T-helper 2 cell treated with Interferon-gamma antibody and Interleukin-4, amounts not matched to agents 5 μg/mL and 100 μg/mL, for 36 hours (primary cell): ENCODE measurements around the gene ATG9B.
A peak's percentile ranks its signal among the peaks of the same experiment; 100 is the strongest.
"Not testable (repeated sequence)": the region's sequence is repeated elsewhere in the genome, so short reads cannot be mapped to it uniquely, and the experiment has no call there.

ENCODE experiments used
- DNase-seq: peaks from one replicate; pipeline ENCODE4 v3.0.0; 2021; ENCODE audit warnings: low spot score
- H3K27ac Mint-ChIP-seq: one replicate; pipeline ENCODE4 v1.8.0; 2021; ENCODE audit warnings: mild to moderate bottlenecking, mixed read lengths
- H3K27me3 Mint-ChIP-seq: one replicate; pipeline ENCODE4 v1.8.0; 2021; ENCODE audit warnings: low read depth, mixed read lengths
- H3K36me3 Mint-ChIP-seq: one replicate; pipeline ENCODE4 v1.8.0; 2021; ENCODE audit warnings: low read depth, mixed read lengths
- H3K4me1 Mint-ChIP-seq: one replicate; pipeline ENCODE4 v1.8.0; 2021; ENCODE audit warnings: low read depth, mixed read lengths
- H3K4me3 Mint-ChIP-seq: one replicate; pipeline ENCODE4 v1.8.0; 2022; ENCODE audit warnings: mild to moderate bottlenecking, moderate library complexity, mixed read lengths
- H3K9me3 Mint-ChIP-seq: one replicate; pipeline ENCODE4 v1.8.0; 2021; ENCODE audit warnings: mixed read lengths

Gene ATG9B

GRCh38 chr7:151053751-151054150, 29.5 kb upstream of the ATG9B start:
- DNase-seq: no peak
- Mint-ChIP-seq H3K4me3 (no peak overlapping the region), H3K9me3 (no peaks in the 10 kb centered on the region)

GRCh38 chr7:151053096-151053495, 28.8 kb upstream of the ATG9B start:
- H3K4me1 Mint-ChIP-seq: peaks cover 17% of the 10 kb centered on the region
- no peak for DNase-seq
- no peaks in the 10 kb centered on the region for H3K9me3 Mint-ChIP-seq
- no peaks in the 10 kb centered on the region for H3K36me3 Mint-ChIP-seq
- H3K27ac Mint-ChIP-seq: no peak overlapping the region
- no peak overlapping the region for H3K4me3 Mint-ChIP-seq
- peaks cover 3% of the 10 kb centered on the region for H3K27me3 Mint-ChIP-seq

More at GRCh38 chr7:151053751-151054150, 29.5 kb upstream of the ATG9B start:
- Mint-ChIP-seq H3K36me3 (no peaks in the 10 kb centered on the region), H3K27me3 (peaks cover 3% of the 10 kb centered on the region), H3K4me1 (peaks cover 20% of the 10 kb centered on the region), H3K27ac (no peak overlapping the region)

DNA sequence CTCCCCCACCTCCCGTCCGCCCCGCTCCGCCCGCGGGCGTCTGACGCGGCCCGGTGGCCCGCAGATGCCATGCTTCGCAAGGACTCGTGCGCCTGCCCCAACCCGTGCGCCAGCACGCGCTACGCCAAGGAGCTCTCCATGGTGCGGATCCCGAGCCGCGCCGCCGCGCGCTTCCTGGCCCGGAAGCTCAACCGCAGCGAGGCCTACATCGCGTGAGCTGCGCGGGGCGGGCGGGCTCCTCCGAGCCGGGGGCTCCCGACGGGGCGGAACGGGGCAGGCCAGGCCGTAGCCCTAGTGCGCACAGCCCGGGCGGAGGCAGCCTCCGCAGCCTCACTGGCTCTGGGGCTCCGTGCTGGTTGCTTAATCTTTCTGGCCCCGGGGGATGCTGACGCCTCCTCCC, 26.8 kb upstream of the ATG9B start:
- H3K27ac Mint-ChIP-seq: no peak overlapping the region
- no peak overlapping the region for H3K4me3 Mint-ChIP-seq
- H3K4me1 Mint-ChIP-seq: peaks cover 9% of the 10 kb centered on the region
- no peaks in the 10 kb centered on the region for H3K9me3 Mint-ChIP-seq
- peak; percentile 59 for DNase-seq
- H3K36me3 Mint-ChIP-seq: no peaks in the 10 kb centered on the region
- H3K27me3 Mint-ChIP-seq: peaks cover 3% of the 10 kb centered on the region

- peaks cover 3% of the 10 kb centered on the region for H3K36me3 Mint-ChIP-seq
- H3K27ac Mint-ChIP-seq: no peak overlapping the region
- DNase-seq: no peak
- H3K4me1 Mint-ChIP-seq: peaks cover 9% of the 10 kb centered on the region
- H3K9me3 Mint-ChIP-seq: no peaks in the 10 kb centered on the region
- H3K4me3 Mint-ChIP-seq: no peak overlapping the region
- H3K27me3 Mint-ChIP-seq: peaks cover 3% of the 10 kb centered on the region
These were observed 24.7 kb upstream of the ATG9B start for GRCh38 chr7:151048911-151049463.

GRCh38 chr7:151047976-151048815, 23.9 kb upstream of the ATG9B start, which contains the start of gene ASIC3:
Gene ASIC3, plus strand, starts transcription at chr7:151048531. Its CDS starts 355 bp downstream, at chr7:151048886.
- peaks cover 3% of the 10 kb centered on the region for H3K27me3 Mint-ChIP-seq

DNA sequence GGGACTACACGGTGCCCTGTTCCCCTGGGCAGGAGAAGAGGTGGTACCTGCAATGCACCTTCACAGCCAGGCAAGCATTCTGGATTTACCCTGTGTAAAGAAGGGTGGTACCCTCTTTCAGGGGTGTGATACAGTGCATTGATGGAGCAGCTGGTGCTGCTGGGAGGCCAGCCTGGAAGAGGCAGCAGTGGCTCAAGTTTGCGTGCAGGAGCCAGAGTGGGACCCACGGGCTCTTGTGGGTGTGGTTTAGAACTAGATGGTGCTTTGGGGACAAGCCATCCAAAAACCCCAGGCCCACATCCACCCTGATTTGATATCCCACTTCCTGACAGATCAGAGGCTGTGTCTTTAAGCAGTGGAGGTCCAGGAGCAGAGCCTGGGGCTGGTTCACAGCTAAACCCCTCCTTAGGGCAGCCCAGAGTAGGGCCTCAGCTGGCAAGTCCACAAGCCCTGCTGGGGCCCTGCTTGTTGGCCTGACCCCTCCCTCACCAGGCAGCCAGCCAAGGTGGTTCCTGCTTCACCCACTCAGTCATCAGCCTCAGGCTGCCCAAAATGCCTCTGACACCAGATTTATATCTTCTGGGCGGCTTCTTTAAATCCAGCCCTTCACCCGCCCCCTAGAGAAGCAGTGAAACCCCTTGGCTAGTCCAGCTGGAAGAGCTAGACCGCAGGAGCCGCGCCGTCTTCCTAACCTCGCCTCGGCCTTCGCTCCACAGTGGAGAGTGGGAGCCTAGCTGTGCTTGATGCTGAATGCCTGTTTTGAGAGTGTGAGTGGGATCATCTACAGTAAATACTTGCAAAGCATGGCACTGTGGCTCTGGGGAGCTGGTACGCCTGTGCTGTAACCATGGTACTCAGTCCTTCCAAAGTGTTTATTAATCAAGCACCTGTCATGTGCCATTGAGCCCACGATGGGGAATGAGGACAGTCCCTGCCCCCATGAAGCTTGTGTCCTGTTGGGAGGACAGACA, 22.6 kb upstream of the ATG9B start:
- no peaks in the 10 kb centered on the region for H3K9me3 Mint-ChIP-seq
- peaks cover 3% of the 10 kb centered on the region for H3K36me3 Mint-ChIP-seq
- DNase-seq: no peak
- H3K4me1 Mint-ChIP-seq: no peaks in the 10 kb centered on the region
- H3K4me3 Mint-ChIP-seq: no peak overlapping the region
- H3K27ac Mint-ChIP-seq: no peak overlapping the region
- peaks cover 3% of the 10 kb centered on the region for H3K27me3 Mint-ChIP-seq

More at GRCh38 chr7:151047976-151048815, 23.9 kb upstream of the ATG9B start, which contains the start of gene ASIC3:
- Mint-ChIP-seq H3K4me1 (peaks cover 7% of the 10 kb centered on the region), H3K36me3 (peaks cover 3% of the 10 kb centered on the region), H3K27ac (no peak within 1 kb of the TSS), H3K4me3 (no peak within 1 kb of the TSS), H3K9me3 (no peaks in the 10 kb centered on the region)
- no peak for DNase-seq

DNA sequence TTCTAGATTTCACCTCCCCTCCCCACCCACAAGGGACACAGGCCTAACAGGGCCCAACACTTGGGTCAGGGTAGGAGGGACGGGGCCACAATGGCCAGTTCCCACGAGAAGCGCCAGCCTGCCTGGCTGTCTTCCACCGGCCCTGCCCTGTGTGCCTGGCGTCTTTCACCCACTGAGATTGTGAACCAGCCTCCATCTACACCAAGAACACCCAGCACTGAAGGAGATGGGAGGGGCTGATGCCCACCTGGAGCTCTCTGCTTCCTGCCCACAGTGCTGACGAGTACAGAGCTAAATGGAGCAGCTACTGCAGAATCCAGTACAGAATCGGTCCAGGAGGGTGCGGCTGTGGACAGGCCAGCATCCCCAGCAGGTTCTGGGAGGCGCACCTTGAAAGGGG, 21.7 kb upstream of the ATG9B start:
- Mint-ChIP-seq H3K9me3 (no peaks in the 10 kb centered on the region), H3K27me3 (peaks cover 3% of the 10 kb centered on the region), H3K4me3 (no peak overlapping the region), H3K4me1 (no peaks in the 10 kb centered on the region), H3K27ac (no peak overlapping the region), H3K36me3 (peaks cover 5% of the 10 kb centered on the region)
- no peak for DNase-seq

DNA sequence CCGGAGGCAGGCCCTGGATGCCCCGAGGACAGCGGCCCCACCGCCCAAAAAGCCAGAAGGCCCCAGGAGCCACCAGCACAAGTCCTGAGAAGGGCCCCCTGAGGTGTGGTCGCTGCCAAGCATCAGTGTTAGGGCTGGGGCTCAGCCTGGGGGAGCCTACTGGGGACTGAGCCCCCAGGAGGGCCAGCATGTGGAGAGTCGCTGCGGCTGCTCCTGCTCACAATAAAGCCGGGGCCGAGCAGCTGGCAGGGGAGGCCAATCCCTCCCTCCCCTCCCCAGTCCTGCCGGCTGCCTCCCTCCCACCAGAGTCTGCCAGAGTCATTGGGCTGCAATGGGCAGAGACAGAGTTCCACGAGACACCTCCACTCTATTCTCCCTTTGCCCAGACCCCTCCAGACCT, 21.0 kb upstream of the ATG9B start:
- Mint-ChIP-seq H3K4me1 (no peaks in the 10 kb centered on the region), H3K4me3 (no peak overlapping the region), H3K9me3 (no peaks in the 10 kb centered on the region), H3K27ac (no peak overlapping the region), H3K27me3 (peaks cover 3% of the 10 kb centered on the region), H3K36me3 (peaks cover 5% of the 10 kb centered on the region)
- DNase-seq: no peak

- no peak for DNase-seq
- H3K4me1 Mint-ChIP-seq: peaks cover 4% of the 10 kb centered on the region
- H3K27me3 Mint-ChIP-seq: no peaks in the 10 kb centered on the region
- H3K36me3 Mint-ChIP-seq: peaks cover 6% of the 10 kb centered on the region
- H3K27ac Mint-ChIP-seq: no peak overlapping the region
- no peaks in the 10 kb centered on the region for H3K9me3 Mint-ChIP-seq
- no peak overlapping the region for H3K4me3 Mint-ChIP-seq
These were observed 19.7 kb upstream of the ATG9B start for GRCh38 chr7:151043959-151044358.

DNA sequence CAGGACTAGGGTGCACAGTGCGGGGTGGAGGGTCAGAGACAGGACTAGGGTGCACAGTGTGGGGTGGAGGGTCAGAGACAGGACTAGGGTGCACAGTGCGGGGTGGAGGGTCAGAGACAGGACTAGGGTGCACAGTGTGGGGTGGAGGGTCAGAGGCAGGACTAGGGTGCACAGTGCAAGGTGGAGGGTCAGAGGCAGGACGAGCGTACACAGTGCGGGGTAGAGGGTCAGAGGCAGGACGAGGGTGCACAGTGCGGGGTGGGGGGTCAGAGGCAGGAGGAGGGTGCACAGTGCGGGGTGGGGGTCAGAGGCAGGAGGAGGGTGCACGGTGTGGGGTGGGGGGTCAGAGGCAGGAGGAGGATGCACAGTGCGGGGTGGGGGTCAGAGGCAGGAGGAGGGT, 19.2 kb upstream of the ATG9B start:
- not testable (repeated sequence) for H3K27me3 Mint-ChIP-seq, H3K4me1 Mint-ChIP-seq, H3K36me3 Mint-ChIP-seq, H3K27ac Mint-ChIP-seq, H3K4me3 Mint-ChIP-seq, DNase-seq, H3K9me3 Mint-ChIP-seq

DNA sequence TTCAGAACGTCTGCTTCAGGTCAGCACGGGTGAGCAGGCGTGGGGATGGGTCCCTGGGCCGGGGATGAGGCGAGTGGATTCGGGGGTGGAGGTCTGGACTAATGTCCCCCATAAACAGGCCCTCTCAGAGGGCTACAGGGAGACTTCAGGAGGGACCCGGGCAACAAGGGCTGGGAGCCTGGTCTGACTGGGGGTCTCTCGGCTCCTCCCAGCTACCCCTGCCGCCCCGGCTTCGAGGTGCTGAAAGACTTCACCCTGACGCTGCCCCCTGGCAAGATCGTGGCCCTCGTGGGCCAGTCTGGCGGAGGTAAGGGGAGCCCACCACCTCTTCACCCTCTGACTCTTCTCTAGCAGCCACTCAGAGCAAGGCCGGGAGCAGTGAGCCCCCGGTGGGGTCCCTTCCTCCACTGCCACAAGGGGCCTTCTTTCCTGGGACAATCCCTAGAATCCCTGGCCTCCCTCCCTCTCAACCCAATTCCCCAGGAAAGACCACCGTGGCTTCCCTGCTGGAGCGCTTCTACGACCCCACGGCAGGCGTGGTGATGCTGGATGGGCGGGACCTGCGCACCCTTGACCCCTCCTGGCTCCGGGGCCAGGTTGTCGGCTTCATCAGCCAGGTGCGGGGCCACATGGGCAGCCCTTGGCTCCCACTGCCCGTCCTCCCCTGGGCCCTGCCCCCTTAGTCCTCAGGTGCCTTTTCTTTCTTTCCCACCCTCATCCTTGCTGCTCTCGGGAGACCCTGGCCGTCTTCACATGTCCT, 16.5 kb upstream of the ATG9B start:
- Mint-ChIP-seq H3K4me3 (no peak overlapping the region), H3K27ac (no peak overlapping the region), H3K9me3 (no peaks in the 10 kb centered on the region), H3K27me3 (no peaks in the 10 kb centered on the region), H3K4me1 (peaks cover 4% of the 10 kb centered on the region), H3K36me3 (peaks cover 8% of the 10 kb centered on the region)
- DNase-seq: no peak

- Mint-ChIP-seq H3K27ac (no peak overlapping the region), H3K4me3 (no peak overlapping the region), H3K4me1 (peaks cover 4% of the 10 kb centered on the region), H3K27me3 (no peaks in the 10 kb centered on the region), H3K36me3 (peaks cover 8% of the 10 kb centered on the region), H3K9me3 (no peaks in the 10 kb centered on the region)
- DNase-seq: no peak
These were observed 15.7 kb upstream of the ATG9B start for GRCh38 chr7:151039850-151040548.
